Neutrophil (primary cell): Measurements from ENCODE around the gene RECQL5.
"Not testable (repeated sequence)": the region's sequence is repeated elsewhere in the genome, so short reads cannot be mapped to it uniquely, and the experiment has no call there.

Source experiments
- H3K27ac ChIP-seq: fragments of 200-600 bp; sonication (generic); 2 replicates; pipeline ENCODE4 v1.5.1; 2016; ENCODE audit warnings: mild to moderate bottlenecking, moderate library complexity
- H3K27me3 ChIP-seq: fragments of 200-600 bp; sonication (generic); 2 replicates; pipeline ENCODE4 v1.6.0; 2016; ENCODE audit warnings: mild to moderate bottlenecking
- H3K36me3 ChIP-seq: fragments of 200-600 bp; sonication (generic); 2 replicates; pipeline ENCODE4 v1.5.1; 2017
- H3K4me1 ChIP-seq, 2 experiments: fragments of 200-600 bp in 1 of 2; sonication (generic) in 1 of 2; 1 replicate in 1 of 2; 2 replicates in 1 of 2; pipeline versions ENCODE4 v1.5.1 to v1.6.1; 2013 to 2016; ENCODE audit warnings: low read depth in 1 of 2, low read length in 1 of 2, mild to moderate bottlenecking in 1 of 2, moderate library complexity in 1 of 2; ENCODE audit not compliant: control insufficient read depth in 1 of 2, insufficient read depth in 1 of 2
- H3K4me3 ChIP-seq, 2 experiments: fragments of 200-600 bp in 1 of 2; sonication (generic) in 1 of 2; 1 replicate in 1 of 2; 2 replicates in 1 of 2; pipeline ENCODE4 v1.5.1; 2013 to 2016; ENCODE audit warnings: low read depth in 1 of 2, low read length in 1 of 2, mild to moderate bottlenecking in 1 of 2, moderate library complexity in 1 of 2
- H3K9me3 ChIP-seq: fragments of 200-600 bp; sonication (generic); 2 replicates; pipeline ENCODE4 v1.5.1; 2016
- TF ChIP-seq, protein P1 (sequence below): fragments of 200-600 bp; sonication (generic); IDR thresholded peaks from 2 replicates; pipeline ENCODE4 v1.5.1; 2016; ENCODE audit warnings: antibody characterized with exemption

RECQL5 gene

DNA sequence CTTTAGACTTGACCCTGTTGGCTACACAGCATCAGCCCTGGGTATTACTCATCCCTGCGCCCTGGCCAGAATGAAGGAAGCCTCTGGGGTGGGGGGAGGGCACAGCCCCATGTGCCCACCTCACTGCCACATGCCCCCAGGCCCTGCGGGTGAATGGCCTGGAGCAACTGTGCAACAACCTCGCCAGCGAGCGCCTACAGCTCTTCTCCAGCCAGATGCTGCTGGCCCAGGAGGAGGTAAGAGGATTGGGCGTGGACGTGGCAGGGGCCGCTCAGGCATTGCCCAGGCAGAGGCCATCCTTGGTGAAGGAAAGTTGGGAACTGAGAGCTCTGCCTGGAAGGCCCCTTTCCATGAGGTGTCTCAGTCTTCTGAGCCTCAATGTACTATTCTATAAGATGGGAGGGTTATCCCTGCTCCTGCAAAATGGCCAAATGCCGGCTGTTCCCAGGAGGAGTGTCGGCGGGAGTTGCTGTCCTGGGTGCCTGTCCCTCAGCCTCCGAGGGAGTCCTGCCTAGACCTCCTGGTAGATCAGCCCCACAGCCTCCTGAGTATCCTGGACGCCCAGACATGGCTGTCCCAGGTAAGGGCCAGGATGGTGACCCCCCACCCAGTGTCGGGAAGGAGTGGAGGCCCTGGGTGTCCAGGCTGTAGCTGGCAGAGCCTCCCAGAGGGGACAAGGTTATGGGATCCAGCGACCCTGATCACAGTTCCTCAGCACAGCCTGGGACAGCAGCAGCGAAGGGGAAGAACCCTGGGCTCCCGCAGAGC, 70.5 kb downstream of the RECQL5 start:
- TF ChIP-seq, protein P1, sequence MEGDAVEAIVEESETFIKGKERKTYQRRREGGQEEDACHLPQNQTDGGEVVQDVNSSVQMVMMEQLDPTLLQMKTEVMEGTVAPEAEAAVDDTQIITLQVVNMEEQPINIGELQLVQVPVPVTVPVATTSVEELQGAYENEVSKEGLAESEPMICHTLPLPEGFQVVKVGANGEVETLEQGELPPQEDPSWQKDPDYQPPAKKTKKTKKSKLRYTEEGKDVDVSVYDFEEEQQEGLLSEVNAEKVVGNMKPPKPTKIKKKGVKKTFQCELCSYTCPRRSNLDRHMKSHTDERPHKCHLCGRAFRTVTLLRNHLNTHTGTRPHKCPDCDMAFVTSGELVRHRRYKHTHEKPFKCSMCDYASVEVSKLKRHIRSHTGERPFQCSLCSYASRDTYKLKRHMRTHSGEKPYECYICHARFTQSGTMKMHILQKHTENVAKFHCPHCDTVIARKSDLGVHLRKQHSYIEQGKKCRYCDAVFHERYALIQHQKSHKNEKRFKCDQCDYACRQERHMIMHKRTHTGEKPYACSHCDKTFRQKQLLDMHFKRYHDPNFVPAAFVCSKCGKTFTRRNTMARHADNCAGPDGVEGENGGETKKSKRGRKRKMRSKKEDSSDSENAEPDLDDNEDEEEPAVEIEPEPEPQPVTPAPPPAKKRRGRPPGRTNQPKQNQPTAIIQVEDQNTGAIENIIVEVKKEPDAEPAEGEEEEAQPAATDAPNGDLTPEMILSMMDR: no peak

DNA sequence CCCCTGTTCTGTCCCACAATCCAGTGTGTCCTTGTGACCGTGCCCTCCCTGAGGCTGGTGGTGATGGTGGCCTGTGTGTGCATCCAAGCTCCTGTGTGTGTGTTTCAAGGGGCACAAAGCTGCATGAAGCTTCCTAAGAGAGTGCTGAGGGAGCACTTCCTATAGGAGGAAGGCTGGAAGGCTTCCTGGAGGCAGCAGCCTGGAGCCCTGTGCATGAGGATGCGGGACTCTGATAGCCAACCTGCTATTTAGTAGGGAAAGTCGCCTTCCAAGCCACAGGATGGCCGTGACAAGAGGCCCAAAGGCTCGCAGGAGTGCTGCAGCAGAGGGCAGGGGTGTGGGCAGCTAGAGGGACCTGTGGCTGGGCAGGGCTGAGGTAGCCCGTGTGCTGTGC, 71.0 kb downstream of the RECQL5 start:
- no peaks in the 10 kb centered on the region for H3K9me3 ChIP-seq
- H3K36me3 ChIP-seq: peaks cover 26% of the 10 kb centered on the region
- H3K27ac ChIP-seq: no peak overlapping the region
- no peaks in the 10 kb centered on the region for H3K27me3 ChIP-seq
- H3K4me3 ChIP-seq: no peak overlapping the region
- TF ChIP-seq, protein P1: no peak
- H3K4me1 ChIP-seq: no peaks in the 10 kb centered on the region

More for the DNA sequence above, 70.5 kb downstream of the RECQL5 start:
- no peaks in the 10 kb centered on the region for H3K4me1 ChIP-seq
- H3K27me3 ChIP-seq: no peaks in the 10 kb centered on the region
- no peak overlapping the region for H3K4me3 ChIP-seq
- H3K9me3 ChIP-seq: no peaks in the 10 kb centered on the region
- no peak overlapping the region for H3K27ac ChIP-seq
- peaks cover 29% of the 10 kb centered on the region for H3K36me3 ChIP-seq

DNA sequence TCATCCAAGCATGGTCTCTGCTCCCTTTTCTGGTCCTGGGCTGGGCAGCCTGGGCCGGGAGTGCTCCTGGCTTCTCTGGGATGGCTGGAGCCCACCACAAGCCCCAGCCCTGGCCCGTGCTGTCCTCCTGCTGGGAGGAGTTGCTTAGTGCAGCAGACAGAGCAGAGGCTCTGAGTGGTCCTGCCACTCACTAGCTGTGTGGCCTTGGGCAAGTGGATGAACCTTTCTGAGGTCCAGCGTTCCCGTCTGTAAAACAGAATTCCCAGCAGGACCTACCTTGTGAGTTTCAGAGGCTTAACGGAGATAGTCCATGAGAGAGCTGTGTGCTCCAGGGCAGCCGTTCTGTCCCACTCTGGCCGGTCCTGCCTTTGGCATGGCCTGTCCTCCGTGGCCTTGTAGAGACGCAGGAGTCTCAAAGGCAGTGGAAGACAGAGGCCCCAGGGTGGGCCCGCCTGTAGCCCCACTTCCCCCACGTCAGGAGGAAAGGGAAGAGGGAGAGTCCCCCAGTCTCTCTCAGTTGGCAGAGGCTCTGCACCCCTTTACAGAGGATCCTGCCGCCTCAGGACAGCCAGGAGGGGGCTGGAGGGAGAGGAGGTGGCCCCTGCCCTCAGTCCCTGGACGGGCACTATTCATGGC, 71.6 kb downstream of the RECQL5 start:
- Histone ChIP-seq H3K9me3 (no peaks in the 10 kb centered on the region), H3K4me1 (peaks cover 0 to 2% of the 10 kb centered on the region in 2 experiments), H3K36me3 (peaks cover 26% of the 10 kb centered on the region), H3K4me3 (no peak overlapping the region), H3K27me3 (no peaks in the 10 kb centered on the region), H3K27ac (no peak overlapping the region)
- TF ChIP-seq, protein P1: no peak

DNA sequence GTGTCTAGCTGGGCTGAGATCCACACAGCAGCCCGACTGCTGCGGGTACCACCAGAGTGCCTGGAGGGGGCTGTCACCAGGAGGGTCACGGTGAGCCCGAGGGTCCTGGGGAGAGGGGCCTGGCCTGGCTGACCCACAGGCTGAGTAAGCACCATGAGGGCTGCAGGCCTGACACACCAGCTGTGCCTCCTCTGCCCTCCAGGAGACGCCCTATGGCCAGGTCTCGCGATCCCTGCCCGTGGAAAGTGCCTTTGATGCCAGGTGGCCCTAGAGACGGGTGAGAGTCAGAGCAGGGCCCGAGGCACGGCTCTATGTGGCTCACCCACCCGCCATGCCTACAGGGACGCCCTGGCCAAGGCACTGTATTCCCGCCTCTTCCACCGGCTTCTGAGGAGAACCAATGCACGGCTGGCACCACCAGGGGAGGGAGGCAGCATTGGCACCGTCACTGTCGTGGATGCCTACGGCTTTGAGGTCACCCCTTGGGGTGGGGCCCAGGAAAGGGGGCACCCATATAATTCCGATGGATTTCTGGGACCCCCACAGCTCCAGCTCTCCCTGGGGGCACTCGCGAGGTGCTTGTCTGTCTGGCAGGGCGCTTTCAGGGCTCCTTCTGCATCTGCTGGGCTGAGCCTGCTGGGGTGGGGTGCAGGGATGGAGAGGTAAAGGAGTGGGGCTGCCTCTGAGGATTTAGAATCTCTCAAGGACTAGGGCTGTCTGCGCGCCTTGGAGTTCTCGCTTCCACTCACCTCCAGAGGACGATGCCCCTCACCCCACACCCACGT, 72.3 kb downstream of the RECQL5 start:
- Histone ChIP-seq H3K4me1 (peaks cover 3 to 9% of the 10 kb centered on the region in 2 experiments), H3K27ac (no peak overlapping the region), H3K36me3 (peaks cover 26% of the 10 kb centered on the region), H3K9me3 (no peaks in the 10 kb centered on the region), H3K4me3 (no peak overlapping the region), H3K27me3 (no peaks in the 10 kb centered on the region)
- TF ChIP-seq, protein P1: no peak

DNA sequence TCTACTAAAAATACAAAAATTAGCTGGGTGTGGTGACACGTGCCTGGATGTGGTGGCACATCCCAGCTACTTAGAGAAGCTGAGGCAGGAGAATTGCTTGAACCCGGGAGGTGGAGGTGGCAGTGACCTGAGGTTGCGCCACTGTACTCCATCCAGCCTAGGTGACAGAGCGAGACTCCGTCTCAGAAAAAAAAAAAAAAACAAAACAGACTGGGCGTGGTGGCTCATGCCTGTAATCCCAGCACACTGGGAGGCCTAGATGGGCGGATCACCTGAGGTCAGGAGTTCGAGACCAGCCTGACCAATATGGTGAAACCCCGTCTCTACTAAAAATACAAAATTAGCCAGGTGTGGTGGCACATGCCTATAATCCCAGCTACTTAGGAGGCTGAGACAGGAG, 73.5 kb downstream of the RECQL5 start:
- H3K27ac ChIP-seq, H3K27me3 ChIP-seq, H3K9me3 ChIP-seq, H3K4me3 ChIP-seq: not testable (repeated sequence)
- Histone ChIP-seq H3K4me1 (peaks cover 8 to 13% of the 10 kb centered on the region in 2 experiments), H3K36me3 (peaks cover 26% of the 10 kb centered on the region)
